HL-60 (cell line): ENCODE data around the gene SRGAP3.

Source experiments
- POLR2AphosphoS5 ChIP-seq: IDR thresholded peaks from 2 replicates; pipeline ENCODE4 v1.6.1; 2012; ENCODE audit warnings: low read depth
- TF ChIP-seq, protein P1 (sequence below): IDR thresholded peaks from one replicate; pipeline ENCODE4 v1.5.1; 2011; ENCODE audit warnings: low read length, control low read depth, inconsistent platforms; ENCODE audit not compliant: insufficient read depth
- TF ChIP-seq, protein P2 (sequence below): IDR thresholded peaks from 2 replicates; pipeline ENCODE4 v1.6.1; 2012; ENCODE audit warnings: low read depth; ENCODE audit not compliant: insufficient replicate concordance

DNA sequence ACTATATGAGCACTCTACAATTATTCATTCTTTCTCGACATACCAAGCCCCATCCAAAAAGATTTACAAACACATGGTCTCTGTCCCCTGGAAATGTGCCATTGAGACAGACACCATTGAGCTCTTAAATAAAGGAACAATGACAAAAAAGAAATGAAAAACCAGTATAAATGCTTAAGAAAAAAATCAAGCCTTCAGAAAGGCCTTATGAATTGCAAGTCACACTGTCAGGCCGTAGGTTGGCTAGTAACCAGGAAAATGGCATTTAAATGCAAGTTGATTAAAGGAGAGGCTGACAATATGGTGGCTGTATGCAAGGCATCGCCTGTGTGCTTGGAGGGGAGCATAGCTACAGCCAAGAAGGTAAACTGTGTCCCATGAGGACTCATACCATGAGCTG lies 49.7 kb downstream of the SRGAP3 start:
- TF ChIP-seq, protein P1, sequence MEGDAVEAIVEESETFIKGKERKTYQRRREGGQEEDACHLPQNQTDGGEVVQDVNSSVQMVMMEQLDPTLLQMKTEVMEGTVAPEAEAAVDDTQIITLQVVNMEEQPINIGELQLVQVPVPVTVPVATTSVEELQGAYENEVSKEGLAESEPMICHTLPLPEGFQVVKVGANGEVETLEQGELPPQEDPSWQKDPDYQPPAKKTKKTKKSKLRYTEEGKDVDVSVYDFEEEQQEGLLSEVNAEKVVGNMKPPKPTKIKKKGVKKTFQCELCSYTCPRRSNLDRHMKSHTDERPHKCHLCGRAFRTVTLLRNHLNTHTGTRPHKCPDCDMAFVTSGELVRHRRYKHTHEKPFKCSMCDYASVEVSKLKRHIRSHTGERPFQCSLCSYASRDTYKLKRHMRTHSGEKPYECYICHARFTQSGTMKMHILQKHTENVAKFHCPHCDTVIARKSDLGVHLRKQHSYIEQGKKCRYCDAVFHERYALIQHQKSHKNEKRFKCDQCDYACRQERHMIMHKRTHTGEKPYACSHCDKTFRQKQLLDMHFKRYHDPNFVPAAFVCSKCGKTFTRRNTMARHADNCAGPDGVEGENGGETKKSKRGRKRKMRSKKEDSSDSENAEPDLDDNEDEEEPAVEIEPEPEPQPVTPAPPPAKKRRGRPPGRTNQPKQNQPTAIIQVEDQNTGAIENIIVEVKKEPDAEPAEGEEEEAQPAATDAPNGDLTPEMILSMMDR, result no peak
- TF ChIP-seq POLR2AphosphoS5, result no peak
- TF ChIP-seq, protein P2, sequence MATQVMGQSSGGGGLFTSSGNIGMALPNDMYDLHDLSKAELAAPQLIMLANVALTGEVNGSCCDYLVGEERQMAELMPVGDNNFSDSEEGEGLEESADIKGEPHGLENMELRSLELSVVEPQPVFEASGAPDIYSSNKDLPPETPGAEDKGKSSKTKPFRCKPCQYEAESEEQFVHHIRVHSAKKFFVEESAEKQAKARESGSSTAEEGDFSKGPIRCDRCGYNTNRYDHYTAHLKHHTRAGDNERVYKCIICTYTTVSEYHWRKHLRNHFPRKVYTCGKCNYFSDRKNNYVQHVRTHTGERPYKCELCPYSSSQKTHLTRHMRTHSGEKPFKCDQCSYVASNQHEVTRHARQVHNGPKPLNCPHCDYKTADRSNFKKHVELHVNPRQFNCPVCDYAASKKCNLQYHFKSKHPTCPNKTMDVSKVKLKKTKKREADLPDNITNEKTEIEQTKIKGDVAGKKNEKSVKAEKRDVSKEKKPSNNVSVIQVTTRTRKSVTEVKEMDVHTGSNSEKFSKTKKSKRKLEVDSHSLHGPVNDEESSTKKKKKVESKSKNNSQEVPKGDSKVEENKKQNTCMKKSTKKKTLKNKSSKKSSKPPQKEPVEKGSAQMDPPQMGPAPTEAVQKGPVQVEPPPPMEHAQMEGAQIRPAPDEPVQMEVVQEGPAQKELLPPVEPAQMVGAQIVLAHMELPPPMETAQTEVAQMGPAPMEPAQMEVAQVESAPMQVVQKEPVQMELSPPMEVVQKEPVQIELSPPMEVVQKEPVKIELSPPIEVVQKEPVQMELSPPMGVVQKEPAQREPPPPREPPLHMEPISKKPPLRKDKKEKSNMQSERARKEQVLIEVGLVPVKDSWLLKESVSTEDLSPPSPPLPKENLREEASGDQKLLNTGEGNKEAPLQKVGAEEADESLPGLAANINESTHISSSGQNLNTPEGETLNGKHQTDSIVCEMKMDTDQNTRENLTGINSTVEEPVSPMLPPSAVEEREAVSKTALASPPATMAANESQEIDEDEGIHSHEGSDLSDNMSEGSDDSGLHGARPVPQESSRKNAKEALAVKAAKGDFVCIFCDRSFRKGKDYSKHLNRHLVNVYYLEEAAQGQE, result no peak
